Aorta (tissue), 5 donors: ENCODE results near the gene PSEN1. TPM values are rescaled to one million over a fixed set of nuclear protein-coding genes. Genes with fewer than 3 reads are reported as not detected.

Source experiments
- ATAC-seq: fragments of 200-7000 bp; cut with Tn5 transposase; one replicate; pipeline ENCODE4 v1.9.1; 2022; ENCODE audit warnings: moderate library complexity; ENCODE audit not compliant: low FRiP score
- DNase-seq, 2 donors: peaks; one replicate each; pipeline ENCODE4 v3.0.0-alpha.2; 2020
- H3K27ac ChIP-seq, 2 donors: one replicate each; pipeline ENCODE4 v1.5.1; 2013; ENCODE audit warnings: low read length in 2 of 2, mild to moderate bottlenecking in 2 of 2, moderate library complexity in 2 of 2, control low read depth in 1 of 2, inconsistent platforms in 1 of 2, low read depth in 1 of 2
- H3K27me3 ChIP-seq, 2 donors: one replicate each; pipeline ENCODE4 v1.6.1; 2013; ENCODE audit warnings: control low read depth in 1 of 2, low read length in 1 of 2, mild to moderate bottlenecking in 1 of 2, moderate library complexity in 1 of 2; ENCODE audit not compliant: insufficient read depth in 2 of 2, control insufficient read depth in 1 of 2
- H3K36me3 ChIP-seq, 2 donors: one replicate each; pipeline ENCODE4 v1.6.1; 2013; ENCODE audit warnings: control low read depth in 1 of 2, low read length in 1 of 2, mild to moderate bottlenecking in 1 of 2; ENCODE audit not compliant: insufficient read depth in 2 of 2, control insufficient read depth in 1 of 2
- H3K4me1 ChIP-seq, 2 donors: one replicate each; pipeline ENCODE4 v1.6.1; 2013; ENCODE audit warnings: low read length in 2 of 2, control low read depth in 1 of 2, mild to moderate bottlenecking in 1 of 2, moderate library complexity in 1 of 2; ENCODE audit not compliant: insufficient read depth in 2 of 2, control insufficient read depth in 1 of 2
- H3K4me3 ChIP-seq, 2 donors: one replicate each; pipeline ENCODE4 v1.5.1; 2013; ENCODE audit warnings: low read length in 2 of 2, control low read depth in 1 of 2, mild to moderate bottlenecking in 1 of 2
- H3K9me3 ChIP-seq: one replicate; pipeline ENCODE4 v1.6.1; 2013; ENCODE audit warnings: mild to moderate bottlenecking, low read length; ENCODE audit not compliant: control insufficient read depth
- WGBS, 2 donors: extraction: QIAGEN DNeasy Blood & Tissue Kit; methylation state at CpG; one replicate each; pipeline ENCODE4 v1.1.7; 2013; 5-methylcytosine and 5-hydroxymethylcytosine counted together
- intact Hi-C, 2 donors: fragments of 100-400 bp; cut with DNase I; formaldehyde crosslinking; loops; one replicate each; pipeline versions ENCODE4 v1.14.2 to v1.15.0; 2022
- polyA plus RNA-seq, 2 donors: library from polyadenylated mRNA; stranded (reverse); fragments of 200-250 nt; gene quantifications; one replicate each; pipeline ENCODE4 v1.2.3, GENCODE V29; 2013
- total RNA-seq, 2 donors: library from RNA; stranded (reverse); fragmentation: NEBNext Ultra II Directional; extraction: Animal tissue kit (Norgen Biotek cat#: 25700); gene quantifications; one replicate each; pipeline ENCODE4 v1.2.1, GENCODE V29; 2021
- donor health status: healthy with polysubstance abuse.
- donor health status: Bipolar disorder and iron deficiency.
- donor health status: DM: no; HTN: no; CAD: no.
- donor health status: DM: no; HTN: no; CAD: no.
- donor health status: DM: yes; HTN: yes; CAD: no.

Gene PSEN1
- total and polyA plus RNA-seq, 4 donors, result 10.3 to 51.6 (median 32.4) TPM

DNA sequence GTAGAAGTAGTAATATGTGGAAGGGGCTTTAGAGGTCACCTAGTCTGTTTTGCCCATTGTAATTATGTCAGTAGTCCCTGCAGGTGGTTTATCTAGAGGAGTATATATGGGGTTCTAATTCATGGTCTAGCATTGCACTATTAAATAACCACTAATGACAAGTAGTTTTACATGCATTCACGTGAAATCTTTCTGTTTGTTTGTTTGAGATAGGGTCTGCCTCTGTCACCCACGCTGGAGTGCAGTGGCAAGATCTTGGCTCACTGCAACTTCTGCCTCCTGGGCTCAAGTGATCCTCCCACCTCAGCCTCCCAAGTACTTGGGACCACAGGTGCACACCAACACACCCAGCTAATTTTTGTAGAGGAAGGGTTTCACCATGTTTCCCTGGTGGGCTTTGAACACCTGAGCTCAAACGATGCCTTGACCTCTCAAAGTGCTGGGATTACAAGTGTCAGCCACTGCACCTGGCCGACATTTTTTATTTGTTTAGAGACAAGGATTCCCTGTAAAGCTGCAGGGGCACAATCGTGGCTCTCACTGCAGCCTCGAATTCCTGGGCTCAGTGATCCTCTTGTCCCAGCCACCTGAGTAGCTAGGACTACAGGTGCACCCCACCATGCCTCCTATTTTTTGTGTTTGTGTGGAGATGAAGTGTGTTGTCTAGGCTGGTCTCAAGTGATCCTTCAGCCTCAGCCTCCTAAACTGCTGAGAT lies 12.0 kb upstream of the PSEN1 start:
- 69 to 70% methylated on average over 6 of the region's 6 CpGs for WGBS, 2 donors

DNA sequence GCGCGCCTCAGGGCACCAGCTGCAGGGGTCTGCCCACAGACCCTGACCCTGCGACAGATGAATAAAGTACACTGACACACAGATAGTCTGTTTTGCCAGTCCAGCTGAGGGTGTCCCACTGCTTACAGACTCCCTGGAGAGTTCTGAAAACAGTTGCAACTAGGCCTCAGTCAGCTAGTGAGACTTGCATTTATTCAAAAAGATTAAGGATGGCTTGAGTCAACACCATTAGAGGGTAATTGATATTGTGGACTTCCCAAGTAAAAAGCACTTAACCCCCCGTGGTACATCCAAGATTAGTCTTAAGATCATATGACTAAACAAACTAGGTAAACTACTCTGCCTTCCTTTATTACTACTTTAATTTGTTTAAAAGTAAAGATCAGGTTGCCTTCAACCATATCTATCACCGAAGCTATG lies 11.1 kb upstream of the PSEN1 start:
- Histone ChIP-seq H3K9me3 (no peaks in the 10 kb centered on the region), H3K36me3 (peaks cover 2 to 5% of the 10 kb centered on the region in 2 donors), H3K27me3 (no peaks in the 10 kb centered on the region), H3K27ac (no peak overlapping the region), H3K4me1 (no peaks in the 10 kb centered on the region), H3K4me3 (no peak overlapping the region)
- DNase-seq (no peak), ATAC-seq (no peak)
- WGBS, 2 donors, result 51 to 60% methylated on average over 5 of the region's 5 CpGs
- intact Hi-C loops, result no loop called here

More for the DNA sequence above, 12.0 kb upstream of the PSEN1 start:
- Histone ChIP-seq H3K4me3 (no peak overlapping the region), H3K4me1 (no peaks in the 10 kb centered on the region), H3K27me3 (no peaks in the 10 kb centered on the region), H3K9me3 (no peaks in the 10 kb centered on the region), H3K36me3 (peaks cover 2 to 5% of the 10 kb centered on the region in 2 donors), H3K27ac (no peak overlapping the region)
- DNase-seq (no peak), ATAC-seq (no peak)
- intact Hi-C loops, result no loop called here

DNA sequence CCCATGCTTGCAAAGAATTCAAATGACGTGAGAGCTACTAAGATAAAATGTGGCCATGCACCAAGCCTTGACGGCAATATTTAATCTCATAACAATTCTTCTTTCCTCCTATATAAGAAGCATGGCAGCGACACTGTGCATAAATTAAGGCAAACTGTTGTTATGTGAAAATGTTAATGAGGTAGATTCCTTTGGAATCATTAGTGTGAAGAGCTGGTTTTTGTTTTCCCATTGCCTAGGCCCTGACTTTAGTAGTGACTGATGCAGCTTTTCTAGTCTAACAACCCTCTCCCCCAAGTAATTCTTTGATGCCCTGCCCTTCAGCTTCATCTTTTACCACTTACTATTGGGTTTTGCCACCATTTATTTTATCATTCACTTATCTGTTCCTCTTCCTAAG lies 10.6 kb upstream of the PSEN1 start:
- Histone ChIP-seq H3K27me3 (no peaks in the 10 kb centered on the region), H3K4me1 (no peaks in the 10 kb centered on the region), H3K36me3 (peaks cover 2 to 5% of the 10 kb centered on the region in 2 donors), H3K4me3 (no peak overlapping the region), H3K9me3 (no peaks in the 10 kb centered on the region), H3K27ac (no peak overlapping the region)
- intact Hi-C loops, result no loop called here
- 54 to 55% methylated on average over 3 of the region's 3 CpGs for WGBS, 2 donors
- no peak for DNase-seq
- ATAC-seq, result no peak

DNA sequence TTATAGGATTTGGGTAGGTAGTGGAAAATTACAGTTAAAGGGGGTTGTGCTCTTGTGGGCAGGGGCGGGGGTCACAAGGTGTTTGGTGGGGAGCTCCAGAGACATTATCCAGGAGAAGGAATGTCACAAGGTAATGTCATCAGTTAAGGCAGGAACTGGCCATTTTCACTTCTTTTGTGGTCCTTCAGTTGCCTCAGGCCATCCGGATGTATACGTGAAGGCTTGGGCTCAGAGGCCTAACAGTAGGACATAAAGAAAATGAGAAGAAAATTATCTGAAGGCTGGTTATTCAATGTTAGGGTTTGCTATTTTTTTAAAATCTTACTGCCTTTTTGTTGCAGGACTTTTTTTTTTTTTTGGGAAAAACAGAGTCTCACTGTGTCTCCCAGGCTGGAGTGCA lies 2.5 kb upstream of the PSEN1 start:
- Histone ChIP-seq H3K9me3 (no peaks in the 10 kb centered on the region), H3K36me3 (no peaks in the 10 kb centered on the region), H3K27me3 (no peaks in the 10 kb centered on the region), H3K4me1 (peaks cover 0 to 3% of the 10 kb centered on the region in 2 donors), H3K27ac (no peak overlapping the region), H3K4me3 (no peak overlapping the region)
- WGBS, 2 donors, result 95 to 96% methylated on average over 3 of the region's 3 CpGs
- DNase-seq (no peak), ATAC-seq (no peak)
- intact Hi-C loops, result no loop called here

GRCh38 chr14:73136085-73136386 lies 271 bp upstream of the PSEN1 start:
- no peaks in the 10 kb centered on the region for H3K9me3 ChIP-seq
- ATAC-seq (no peak), DNase-seq (no peak)
- H3K27me3 ChIP-seq, result no peaks in the 10 kb centered on the region
- 1 to 2% methylated on average over 16 of the region's 16 CpGs for WGBS, 2 donors
- no peak overlapping the region for H3K27ac ChIP-seq
- H3K4me3 ChIP-seq, result peak overlapping the region; percentile 25 to 50
- H3K4me1 ChIP-seq, result peaks cover 0 to 3% of the 10 kb centered on the region in 2 donors
- intact Hi-C loops, result no loop called here
- no peaks in the 10 kb centered on the region for H3K36me3 ChIP-seq

GRCh38 chr14:73140811-73141323 lies 4.6 kb downstream of the PSEN1 start:
- no peak for ATAC-seq
- intact Hi-C loops, result no loop called here

GRCh38 chr14:73142216-73142615 lies 5.9 kb downstream of the PSEN1 start:
- Histone ChIP-seq H3K27ac (no peak overlapping the region), H3K36me3 (no peaks in the 10 kb centered on the region), H3K4me1 (peaks cover 0 to 3% of the 10 kb centered on the region in 2 donors), H3K27me3 (no peaks in the 10 kb centered on the region), H3K4me3 (no peak overlapping the region), H3K9me3 (no peaks in the 10 kb centered on the region)
- DNase-seq, result no peak
- no peak for ATAC-seq
- intact Hi-C loops, result no loop called here
- WGBS, 2 donors, result 70 to 74% methylated on average over 2 of the region's 2 CpGs

More at GRCh38 chr14:73140811-73141323, 4.6 kb downstream of the PSEN1 start:
- Histone ChIP-seq H3K9me3 (no peaks in the 10 kb centered on the region), H3K27me3 (no peaks in the 10 kb centered on the region), H3K36me3 (no peaks in the 10 kb centered on the region), H3K4me3 (no peak overlapping the region), H3K4me1 (peaks cover 0 to 3% of the 10 kb centered on the region in 2 donors), H3K27ac (no peak overlapping the region)
- 88 to 97% methylated on average over 1 of the region's 1 CpG for WGBS, 2 donors
- no peak for DNase-seq

DNA sequence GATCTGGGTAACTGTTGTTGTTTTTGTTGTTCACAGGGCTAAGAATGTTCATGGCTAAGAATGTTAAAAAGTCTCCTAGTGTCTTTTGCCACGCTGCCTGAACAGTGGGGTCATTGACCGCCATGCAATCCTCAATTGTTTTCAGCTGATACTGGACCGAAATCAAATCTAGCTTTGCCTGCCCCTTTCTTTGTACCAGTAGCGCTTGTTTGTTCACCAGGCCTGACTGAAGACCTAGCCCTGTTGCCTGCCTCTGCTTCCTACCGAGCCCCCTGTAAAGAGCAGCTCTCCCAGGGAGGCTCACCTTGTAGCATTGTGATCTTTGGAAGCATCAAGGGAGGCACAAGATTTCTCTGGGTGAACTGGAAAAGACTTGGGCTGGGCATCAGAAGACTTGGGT lies 6.7 kb downstream of the PSEN1 start:
- Histone ChIP-seq H3K27me3 (no peaks in the 10 kb centered on the region), H3K27ac (no peak overlapping the region), H3K4me1 (no peaks in the 10 kb centered on the region), H3K4me3 (no peak overlapping the region), H3K36me3 (peaks cover 0 to 1% of the 10 kb centered on the region in 2 donors), H3K9me3 (no peaks in the 10 kb centered on the region)
- 88 to 90% methylated on average over 5 of the region's 5 CpGs for WGBS, 2 donors
- DNase-seq, result no peak
- ATAC-seq, result no peak
- intact Hi-C loops, result no loop called here

DNA sequence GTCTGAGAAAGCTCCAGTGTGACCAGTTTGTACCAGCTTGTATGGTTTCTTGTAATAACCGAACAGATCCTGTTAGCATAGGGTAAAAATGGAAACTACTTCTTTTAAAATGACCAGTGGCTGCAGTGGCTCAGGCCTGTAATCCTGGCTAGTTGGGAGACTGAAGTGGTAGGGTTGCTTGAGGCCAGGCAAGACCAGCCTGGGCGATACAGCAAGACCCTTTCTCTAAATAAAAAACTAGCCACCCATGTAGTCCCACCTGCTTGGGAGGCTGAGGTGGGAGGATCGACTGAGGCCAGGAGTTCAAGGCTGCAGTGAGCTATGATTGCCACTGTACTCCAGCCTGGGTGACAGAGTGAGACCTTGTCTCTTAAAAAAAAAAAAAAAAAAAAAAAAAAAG lies 7.3 kb downstream of the PSEN1 start:
- H3K36me3 ChIP-seq, result peaks cover 0 to 3% of the 10 kb centered on the region in 2 donors
- no peaks in the 10 kb centered on the region for H3K27me3 ChIP-seq
- H3K4me1 ChIP-seq, result no peaks in the 10 kb centered on the region
- ATAC-seq (no peak), DNase-seq (no peak)
- WGBS, 2 donors, result 92% methylated on average over 3 of the region's 3 CpGs
- no peaks in the 10 kb centered on the region for H3K9me3 ChIP-seq
- no peak overlapping the region for H3K4me3 ChIP-seq
- intact Hi-C loops, result no loop called here
- H3K27ac ChIP-seq, result no peak overlapping the region
